Mesenchymal stem cell (in vitro differentiated cells and primary cell): ENCODE measurements around the gene CALML4.

Experiments
- DNase-seq: peaks from one replicate; pipeline ENCODE4 v3.0.0-alpha.2; 2013
- H2AFZ ChIP-seq: one replicate; pipeline ENCODE4 v1.6.1; 2013; ENCODE audit warnings: low read depth, mild to moderate bottlenecking, control low read depth, inconsistent platforms, low read length, moderate library complexity
- H2AK5ac ChIP-seq: 2 replicates; pipeline ENCODE4 v1.6.1; 2013; ENCODE audit warnings: low read length, moderate library complexity, mild to moderate bottlenecking, inconsistent platforms; ENCODE audit not compliant: severe bottlenecking
- H2BK120ac ChIP-seq: one replicate; pipeline ENCODE4 v1.6.1; 2013; ENCODE audit warnings: low read depth, mild to moderate bottlenecking, inconsistent platforms, low read length, moderate library complexity
- H2BK12ac ChIP-seq, 2 experiments: one replicate each; pipeline ENCODE4 v1.6.1; 2013; ENCODE audit warnings: inconsistent platforms in 2 of 2, low read length in 2 of 2, mild to moderate bottlenecking in 2 of 2, moderate library complexity in 2 of 2, control low read depth in 1 of 2
- H2BK15ac ChIP-seq: one replicate; pipeline ENCODE4 v1.6.1; 2013; ENCODE audit warnings: mild to moderate bottlenecking, low read depth, inconsistent platforms; ENCODE audit not compliant: poor library complexity, severe bottlenecking
- H2BK5ac ChIP-seq: 2 replicates; pipeline ENCODE4 v1.6.1; 2013; ENCODE audit warnings: low read depth, mild to moderate bottlenecking, low read length, control low read depth, inconsistent platforms; ENCODE audit not compliant: poor library complexity, severe bottlenecking
- H3K14ac ChIP-seq, 2 experiments: one replicate each; pipeline ENCODE4 v1.6.1; 2013; ENCODE audit warnings: inconsistent platforms in 2 of 2, low read length in 2 of 2, control low read depth in 1 of 2, mild to moderate bottlenecking in 1 of 2, moderate library complexity in 1 of 2
- H3K18ac ChIP-seq, 2 experiments: one replicate each; pipeline ENCODE4 v1.6.1; 2013; ENCODE audit warnings: inconsistent platforms in 2 of 2, low read length in 2 of 2, control low read depth in 1 of 2, low read depth in 1 of 2, mild to moderate bottlenecking in 1 of 2
- H3K23ac ChIP-seq, 2 experiments: one replicate each; pipeline ENCODE4 v1.6.1; 2013; ENCODE audit warnings: inconsistent platforms in 2 of 2, low read length in 2 of 2, mild to moderate bottlenecking in 2 of 2, moderate library complexity in 2 of 2, control low read depth in 1 of 2
- H3K27ac ChIP-seq: 2 replicates; pipeline ENCODE4 v1.5.1; 2013; ENCODE audit warnings: mild to moderate bottlenecking, moderate library complexity, low read length, control low read depth, inconsistent platforms; ENCODE audit not compliant: poor library complexity, severe bottlenecking
- H3K27me3 ChIP-seq, 2 experiments: 2 replicates each; pipeline versions ENCODE4 v1.6.1 to v1.7.0; 2013; ENCODE audit warnings: low read length in 2 of 2, mild to moderate bottlenecking in 2 of 2, moderate library complexity in 2 of 2, control low read depth in 1 of 2, inconsistent platforms in 1 of 2; ENCODE audit not compliant: control insufficient read depth in 1 of 2, insufficient read depth in 1 of 2
- H3K36me3 ChIP-seq, 2 experiments: 2 replicates each; pipeline versions ENCODE4 v1.6.1 to v1.7.0; 2013; ENCODE audit warnings: low read length in 2 of 2, control low read depth in 1 of 2, inconsistent platforms in 1 of 2, low read depth in 1 of 2, mild to moderate bottlenecking in 1 of 2; ENCODE audit not compliant: insufficient read depth in 2 of 2, control insufficient read depth in 1 of 2
- H3K4ac ChIP-seq, 2 experiments: one replicate each; pipeline ENCODE4 v1.6.1; 2013; ENCODE audit warnings: inconsistent platforms in 2 of 2, low read length in 2 of 2, mild to moderate bottlenecking in 2 of 2, moderate library complexity in 2 of 2, control low read depth in 1 of 2, low read depth in 1 of 2
- H3K4me1 ChIP-seq: 2 replicates; pipeline ENCODE4 v1.6.1; 2013; ENCODE audit warnings: low read depth, low read length, control low read depth; ENCODE audit not compliant: control insufficient read depth, insufficient read depth
- H3K4me2 ChIP-seq: 2 replicates; pipeline ENCODE4 v1.6.1; 2013; ENCODE audit warnings: low read length, mild to moderate bottlenecking, inconsistent platforms; ENCODE audit not compliant: poor library complexity, severe bottlenecking
- H3K4me3 ChIP-seq, 2 experiments: 2 replicates each; pipeline versions ENCODE4 v1.5.1 to v1.7.0; 2013; ENCODE audit warnings: low read length in 2 of 2, mild to moderate bottlenecking in 2 of 2, control low read depth in 1 of 2, low read depth in 1 of 2; ENCODE audit not compliant: insufficient read depth in 1 of 2
- H3K79me1 ChIP-seq: replicated peaks from 2 replicates; pipeline ENCODE4 v1.6.1; 2013; ENCODE audit warnings: mild to moderate bottlenecking, control low read depth, low read length, inconsistent platforms; ENCODE audit not compliant: poor library complexity, severe bottlenecking
- H3K9ac ChIP-seq: 2 replicates; pipeline ENCODE4 v1.7.0; 2013; ENCODE audit warnings: mild to moderate bottlenecking, low read length, moderate library complexity
- H3K9me3 ChIP-seq: 2 replicates; pipeline ENCODE4 v1.7.0; 2013; ENCODE audit warnings: mild to moderate bottlenecking, low read length; ENCODE audit not compliant: control insufficient read depth
- H4K8ac ChIP-seq: one replicate; pipeline ENCODE4 v1.6.1; 2013; ENCODE audit warnings: inconsistent platforms, mild to moderate bottlenecking, low read length, moderate library complexity
- H4K91ac ChIP-seq: one replicate; pipeline ENCODE4 v1.6.1; 2013; ENCODE audit warnings: mild to moderate bottlenecking, low read length, inconsistent platforms
- WGBS: methylation state at CpG from one replicate; pipeline ENCODE4 v1.1.7; 2013; ENCODE audit warnings: mixed read lengths; 5-methylcytosine and 5-hydroxymethylcytosine counted together

Gene CALML4

DNA sequence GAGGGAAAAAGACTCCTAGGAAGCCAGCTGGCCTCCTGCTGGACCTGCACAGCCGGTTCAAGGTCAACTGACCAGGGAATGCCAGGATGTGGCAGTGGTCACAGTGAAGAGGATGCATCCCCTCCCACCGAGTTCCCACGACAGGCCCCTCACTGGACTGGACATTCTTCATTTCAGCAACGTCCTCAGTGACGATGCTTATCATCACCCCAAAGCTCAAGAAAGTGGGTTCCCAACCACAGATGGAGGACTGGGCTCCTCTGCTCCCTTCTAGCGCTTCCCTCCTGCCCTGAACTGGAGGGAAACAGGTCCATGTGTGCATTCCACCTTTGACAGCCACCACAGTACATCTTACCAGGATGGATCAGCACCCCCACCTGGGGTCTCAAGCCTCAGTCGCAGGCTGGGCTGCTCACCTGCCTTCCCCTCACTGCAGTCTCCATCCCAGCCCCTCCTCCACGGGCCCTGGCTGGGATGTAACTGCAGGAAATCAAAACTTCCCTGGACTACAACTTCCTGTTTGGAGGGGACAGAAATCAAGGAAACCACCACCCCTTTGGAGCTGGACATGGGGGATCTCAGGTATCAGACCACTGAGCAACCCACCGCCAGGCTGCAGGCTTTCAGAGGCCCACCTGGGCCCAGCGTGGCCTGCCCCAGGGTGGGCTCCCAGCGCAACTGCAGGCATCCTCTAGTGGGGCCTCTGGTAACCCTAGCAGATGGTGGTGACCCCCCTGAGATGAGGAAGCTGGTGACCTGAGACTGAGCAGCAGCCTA lies 7.3 kb downstream of the CALML4 start:
- Histone ChIP-seq H3K4me2 (no peak overlapping the region), H3K79me1 (peaks cover 19% of the 10 kb centered on the region), H3K9ac (no peak overlapping the region), H3K4me1 (peaks cover 7% of the 10 kb centered on the region), H3K27ac (no peak overlapping the region), H4K91ac (no peak overlapping the region), H2BK120ac (no peak overlapping the region), H3K9me3 (no peaks in the 10 kb centered on the region), H4K8ac (peak overlapping the region; percentile 61), H3K27me3 (no peaks in the 10 kb centered on the region), H3K4me3 (no peak overlapping the region), H2AFZ (no peak overlapping the region), H3K23ac (no peak overlapping the region), H3K14ac (no peak overlapping the region), H2AK5ac (no peak overlapping the region), H2BK5ac (no peak overlapping the region), H3K4ac (no peak overlapping the region), H3K18ac (no peak overlapping the region), H2BK12ac (no peak overlapping the region), H2BK15ac (no peak overlapping the region), H3K36me3 (peaks cover 19 to 29% of the 10 kb centered on the region in 2 experiments)
- no peak for DNase-seq
- WGBS: 93% methylated on average over 11 of the region's 11 CpGs

DNA sequence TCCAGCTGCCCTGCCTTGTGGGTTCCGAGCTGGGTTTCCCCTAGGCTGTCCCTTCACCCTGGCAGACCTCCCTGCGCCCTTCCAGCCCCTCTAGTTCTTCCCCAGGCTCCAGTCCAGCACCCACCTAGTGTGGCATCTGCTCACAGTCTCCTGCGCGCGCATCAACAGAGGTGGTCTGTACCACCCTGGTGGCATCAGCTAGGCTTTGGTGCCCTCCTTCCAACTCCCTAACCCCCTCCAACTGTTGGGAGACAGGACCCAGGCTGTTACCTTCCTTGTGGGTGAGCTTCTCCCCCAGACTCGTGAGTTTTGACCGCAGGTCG lies 8.0 kb downstream of the CALML4 start:
- no peak overlapping the region for H3K27ac ChIP-seq
- DNase-seq: no peak
- H4K91ac ChIP-seq: no peak overlapping the region
- H3K36me3 ChIP-seq: peaks cover 27 to 36% of the 10 kb centered on the region in 2 experiments
- H3K14ac ChIP-seq: no peak overlapping the region
- H2BK15ac ChIP-seq: no peak overlapping the region
- H3K4me2 ChIP-seq: no peak overlapping the region
- no peaks in the 10 kb centered on the region for H3K9me3 ChIP-seq
- no peaks in the 10 kb centered on the region for H3K27me3 ChIP-seq
- H3K23ac ChIP-seq: no peak overlapping the region
- no peak overlapping the region for H3K9ac ChIP-seq
- no peak overlapping the region for H3K18ac ChIP-seq
- WGBS: 95% methylated on average over 8 of the region's 8 CpGs
- no peak overlapping the region for H3K4me3 ChIP-seq
- no peak overlapping the region for H3K4ac ChIP-seq
- peaks cover 21% of the 10 kb centered on the region for H3K79me1 ChIP-seq
- peaks cover 7% of the 10 kb centered on the region for H3K4me1 ChIP-seq
- no peak overlapping the region for H4K8ac ChIP-seq
- H2AFZ ChIP-seq: no peak overlapping the region
- no peak overlapping the region for H2BK120ac ChIP-seq
- no peak overlapping the region for H2BK5ac ChIP-seq
- no peak overlapping the region for H2BK12ac ChIP-seq
- H2AK5ac ChIP-seq: no peak overlapping the region

DNA sequence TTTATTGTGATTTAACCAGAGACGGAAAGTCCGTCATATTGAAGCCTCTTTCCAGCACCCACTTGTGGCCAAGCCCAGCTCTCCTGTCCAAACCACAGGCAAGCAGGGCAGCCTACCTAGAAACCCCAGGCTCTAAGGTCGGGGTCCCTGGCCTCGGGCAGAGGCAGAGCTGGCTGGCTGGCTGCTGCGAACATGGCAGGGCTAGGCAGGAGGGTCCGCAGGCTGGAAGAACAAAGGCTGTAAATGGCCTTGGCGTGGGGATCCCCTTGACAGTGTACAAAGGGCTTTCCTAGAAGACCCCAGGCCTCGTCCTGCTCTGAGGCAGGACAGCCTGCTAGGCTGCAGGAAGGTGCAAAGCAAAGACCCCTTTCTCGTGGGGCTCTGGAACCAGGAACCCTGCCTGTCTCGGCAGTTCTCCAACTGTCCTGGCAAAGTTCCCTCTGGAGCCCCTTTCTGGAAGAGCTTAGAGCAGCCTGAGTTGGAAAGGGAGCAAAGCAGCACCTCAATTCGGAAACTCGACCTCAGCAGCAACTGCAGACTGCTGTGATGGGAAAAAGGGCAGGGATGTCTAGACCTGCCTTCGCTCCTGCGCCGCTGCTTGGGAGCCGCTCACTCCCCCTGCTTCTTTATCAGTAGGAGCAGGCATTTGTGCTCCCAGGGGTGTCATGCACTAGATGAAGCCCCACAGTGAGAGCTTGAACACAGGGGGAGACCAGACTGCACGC lies 8.5 kb downstream of the CALML4 start:
- Histone ChIP-seq H2BK5ac (no peak overlapping the region), H3K79me1 (peaks cover 22% of the 10 kb centered on the region), H3K36me3 (peaks cover 32 to 39% of the 10 kb centered on the region in 2 experiments), H2BK15ac (no peak overlapping the region), H3K23ac (no peak overlapping the region), H3K4me3 (no peak overlapping the region), H3K9me3 (no peaks in the 10 kb centered on the region), H2BK12ac (no peak overlapping the region), H2AK5ac (no peak overlapping the region), H2BK120ac (no peak overlapping the region), H3K14ac (no peak overlapping the region), H4K8ac (no peak overlapping the region), H3K27me3 (no peaks in the 10 kb centered on the region), H2AFZ (no peak overlapping the region), H3K4me2 (no peak overlapping the region), H3K27ac (no peak overlapping the region), H4K91ac (no peak overlapping the region), H3K4ac (no peak overlapping the region), H3K9ac (no peak overlapping the region), H3K18ac (no peak overlapping the region), H3K4me1 (peaks cover 5% of the 10 kb centered on the region)
- DNase-seq: no peak
- WGBS: 97% methylated on average over 17 of the region's 17 CpGs

DNA sequence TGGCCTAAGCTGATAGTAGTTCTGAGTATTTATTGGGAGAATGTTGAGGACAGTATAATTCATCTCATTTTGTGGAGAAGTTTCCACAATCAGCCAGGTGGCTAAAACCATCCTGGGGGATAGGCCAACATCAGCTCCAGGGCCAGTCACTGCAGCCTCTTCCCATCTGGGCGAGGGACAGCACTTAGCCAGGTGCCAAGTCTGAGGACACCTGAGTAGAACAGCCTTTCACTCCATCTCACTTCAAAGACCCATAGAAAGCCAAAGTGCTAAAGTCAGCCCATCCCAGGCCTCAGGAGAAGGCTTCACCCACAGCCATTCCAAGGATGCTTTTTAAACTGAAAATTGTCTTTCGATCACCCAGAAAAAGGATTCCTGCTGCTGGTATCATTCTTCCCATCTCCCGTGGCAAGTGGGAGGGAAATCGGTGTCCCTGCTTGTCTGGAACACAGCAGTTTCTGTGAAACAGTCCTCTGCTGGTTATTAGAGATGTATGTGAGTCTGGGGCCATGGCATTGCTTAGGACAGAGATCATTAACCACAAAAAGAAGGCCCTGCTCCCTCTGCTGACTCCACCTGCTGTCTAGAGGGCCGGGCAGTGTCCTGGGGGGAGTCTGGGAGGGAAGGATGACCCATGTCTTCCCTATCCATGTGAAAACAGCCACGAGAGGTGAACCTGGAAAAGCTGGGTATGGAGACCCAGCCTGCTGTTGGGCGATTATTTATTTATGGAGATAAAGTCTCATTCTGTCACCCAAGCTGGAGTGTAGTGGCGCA lies 9.6 kb downstream of the CALML4 start:
- Histone ChIP-seq H3K4ac (no peak overlapping the region), H2BK5ac (no peak overlapping the region), H2BK15ac (no peak overlapping the region), H2BK12ac (no peak overlapping the region), H3K4me2 (no peak overlapping the region), H3K9me3 (no peaks in the 10 kb centered on the region), H3K4me3 (no peak overlapping the region), H4K91ac (no peak overlapping the region), H3K27me3 (no peaks in the 10 kb centered on the region), H3K36me3 (peaks cover 39 to 41% of the 10 kb centered on the region in 2 experiments), H2AFZ (no peak overlapping the region), H3K14ac (no peak overlapping the region), H3K23ac (no peak overlapping the region), H3K4me1 (peaks cover 1% of the 10 kb centered on the region), H3K18ac (no peak overlapping the region), H3K27ac (no peak overlapping the region), H2AK5ac (no peak overlapping the region), H3K9ac (no peak overlapping the region), H2BK120ac (no peak overlapping the region), H4K8ac (peak overlapping the region; percentile 47), H3K79me1 (peaks cover 15% of the 10 kb centered on the region)
- no peak for DNase-seq
- WGBS: 93% methylated on average over 8 of the region's 8 CpGs
